Peyer's patch (tissue), 4 donors: ENCODE data around the gene CPSF4. TPM values are rescaled to one million over a fixed set of nuclear protein-coding genes. Genes with fewer than 3 reads are reported as not detected.
A peak's percentile ranks its signal among the peaks of the same experiment; 100 is the strongest.

Experiments used
- DNase-seq, 3 donors: peaks; one replicate each; pipeline ENCODE4 v3.0.0-alpha.2; 2017 to 2019
- H3K27ac ChIP-seq, 4 donors: fragments of 200-600 bp; sonication (generic); one replicate each; pipeline ENCODE4 v1.5.1; 2016 to 2019
- H3K27me3 ChIP-seq, 2 donors: fragments of 200-600 bp; sonication (generic); one replicate each; pipeline ENCODE4 v1.5.1; 2019
- H3K36me3 ChIP-seq, 3 donors: fragments of 200-600 bp; sonication (generic); one replicate each; pipeline ENCODE4 v1.5.1; 2016 to 2019
- H3K4me1 ChIP-seq, 4 donors: fragments of 200-600 bp; sonication (generic); one replicate each; pipeline ENCODE4 v1.5.1; 2016 to 2019
- H3K4me3 ChIP-seq, 4 donors: fragments of 200-600 bp; sonication (generic); 1 replicate in 3 of 4; 2 replicates in 1 of 4; pipeline ENCODE4 v1.5.1; 2016 to 2019; ENCODE audit warnings: mild to moderate bottlenecking in 1 of 4
- H3K9me3 ChIP-seq, 4 donors: fragments of 200-600 bp; sonication (generic); one replicate each; pipeline ENCODE4 v1.5.1; 2016 to 2019; ENCODE audit warnings: mild to moderate bottlenecking in 1 of 4
- CTCF ChIP-seq, 6 experiments: fragments of 450-650 bp in 4 of 6; fragments of 200-600 bp in 2 of 6; sonication (generic) in 1 of 6; IDR thresholded peaks; one replicate each; pipeline ENCODE4 v1.5.1; 2017 to 2019; ENCODE audit warnings: antibody characterized with exemption in 6 of 6, mild to moderate bottlenecking in 3 of 6, moderate library complexity in 1 of 6
- POLR2A ChIP-seq, 2 donors: fragments of 450-650 bp; IDR thresholded peaks; one replicate each; pipeline ENCODE4 v1.5.1; 2017; ENCODE audit warnings: antibody characterized with exemption in 2 of 2, mild to moderate bottlenecking in 2 of 2, moderate library complexity in 2 of 2
- total RNA-seq, 4 donors: library from RNA; depleted of rRNA; stranded (reverse); fragments of >200 nt; gene quantifications; one replicate each; pipeline ENCODE4 v1.1.0, GENCODE V29; 2016

CPSF4 gene
- total RNA-seq, 4 donors from 2014 or later = 21.4 to 42.2 (median 35.5) TPM

GRCh38 chr7:99404977-99405320, 33.8 kb upstream of the CPSF4 start:
- Histone ChIP-seq H3K27me3 (no peaks in the 10 kb centered on the region), H3K9me3 (no peaks in the 10 kb centered on the region), H3K27ac (no peak overlapping the region), H3K4me1 (peaks cover 6 to 28% (median 18%) of the 10 kb centered on the region in 4 donors), H3K36me3 (peaks cover 0 to 42% (median 0%) of the 10 kb centered on the region in 3 donors), H3K4me3 (no peak overlapping the region)
- TF ChIP-seq POLR2A (IDR thresholded peaks at IDR 0.05) = no peak
- no peak for TF ChIP-seq CTCF (IDR thresholded peaks at IDR 0.05)
- DNase-seq = no peak

- H3K4me1 ChIP-seq = peaks cover 6 to 38% (median 19%) of the 10 kb centered on the region in 4 donors
- no peak overlapping the region for H3K27ac ChIP-seq
- H3K27me3 ChIP-seq = no peaks in the 10 kb centered on the region
- H3K9me3 ChIP-seq = no peaks in the 10 kb centered on the region
- no peak overlapping the region for H3K4me3 ChIP-seq
- no peak for TF ChIP-seq CTCF (IDR thresholded peaks at IDR 0.05)
- TF ChIP-seq POLR2A (IDR thresholded peaks at IDR 0.05) = no peak
- peaks cover 0 to 40% (median under 1%) of the 10 kb centered on the region in 3 donors for H3K36me3 ChIP-seq
- DNase-seq = peak in 1 of 3 donors; percentile 29
These were observed 32.2 kb upstream of the CPSF4 start for GRCh38 chr7:99406557-99406956.

GRCh38 chr7:99407872-99408378, 30.8 kb upstream of the CPSF4 start:
- TF ChIP-seq CTCF (IDR thresholded peaks at IDR 0.05) = no peak
- TF ChIP-seq POLR2A (IDR thresholded peaks at IDR 0.05) = no peak
- Histone ChIP-seq H3K4me1 (peaks cover 6 to 38% (median 19%) of the 10 kb centered on the region in 4 donors), H3K9me3 (no peaks in the 10 kb centered on the region), H3K4me3 (peak overlapping the region; percentile 80 to 98 (median 86)), H3K36me3 (peaks cover 0 to 46% (median 3%) of the 10 kb centered on the region in 3 donors), H3K27me3 (no peaks in the 10 kb centered on the region), H3K27ac (peak overlapping the region; percentile 93 to 97 (median 95))
- DNase-seq = peak in 2 of 3 donors; percentile 64 to 66

GRCh38 chr7:99408379-99409191, 30.2 kb upstream of the CPSF4 start, which contains the start of the genes BUD31 and PDAP1:
BUD31 (plus strand) TSS chr7:99408969; CDS start chr7:99411093, 2,124 bp downstream.
PDAP1 (minus strand) TSS chr7:99408597; CDS start chr7:99408548, 49 bp downstream.
- Histone ChIP-seq H3K4me3 (peak within 1 kb of the TSS; percentile 80 to 98 (median 86)), H3K27me3 (no peaks in the 10 kb centered on the region), H3K4me1 (peaks cover 6 to 38% (median 19%) of the 10 kb centered on the region in 4 donors), H3K27ac (peak within 1 kb of the TSS; percentile 93 to 97 (median 95)), H3K36me3 (peaks cover 0 to 46% (median 3%) of the 10 kb centered on the region in 3 donors), H3K9me3 (no peaks in the 10 kb centered on the region)
- peak; percentile 74 to 95 for TF ChIP-seq POLR2A (IDR thresholded peaks at IDR 0.05)
- peak in 4 of 6 experiments; percentile 32 to 56 (median 52) for TF ChIP-seq CTCF (IDR thresholded peaks at IDR 0.05)
- DNase-seq = peak; percentile 92 to 97 (median 96)

- H3K27me3 ChIP-seq = no peaks in the 10 kb centered on the region
- TF ChIP-seq CTCF (IDR thresholded peaks at IDR 0.05) (no peak), POLR2A (IDR thresholded peaks at IDR 0.05) (no peak)
- peaks cover 0 to 47% (median 3%) of the 10 kb centered on the region in 3 donors for H3K36me3 ChIP-seq
- H3K9me3 ChIP-seq = no peaks in the 10 kb centered on the region
- DNase-seq = no peak
- peaks cover 6 to 38% (median 19%) of the 10 kb centered on the region in 4 donors for H3K4me1 ChIP-seq
- peak overlapping the region; percentile 80 to 98 (median 86) for H3K4me3 ChIP-seq
- H3K27ac ChIP-seq = peak overlapping the region; percentile 93 to 97 (median 95)
These were observed 29.6 kb upstream of the CPSF4 start for GRCh38 chr7:99409192-99409572.
